ENCODE data around the gene ARMCX2. TPM values are rescaled to one million over a fixed set of nuclear protein-coding genes. Genes with fewer than 3 reads are reported as not detected.

ARMCX2 gene
- total and polyA plus RNA-seq, 2 donors (not counting 1 experiment from before 2014, with no cell fraction given): 8.7 to 24.0 TPM

GRCh38 chrX:101677028-101677427, 17.4 kb upstream of the ARMCX2 start:
- H3K4me2 ChIP-seq (replicated peaks; ENCODE audit: low read depth, low read length, poor library complexity, severe bottlenecking): no peak overlapping the region
- peaks cover 0 to 14% (median 0%) of the 10 kb centered on the region in 4 experiments for H3K27me3 ChIP-seq (replicated peaks in 1 of 4; ENCODE audit: control extremely low read depth in 1 of 4, control insufficient read depth in 3 of 4, insufficient read depth in 4 of 4, low read length in 3 of 4)
- ATAC-seq (ENCODE audit: low read depth) (no peak), DNase-seq (no peak)
- H3K4me1 ChIP-seq (ENCODE audit: control insufficient read depth in 2 of 2, insufficient read depth in 2 of 2, low read length in 2 of 2): no peaks in the 10 kb centered on the region
- ChIA-PET CTCF (no interaction called here), POLR2A (no interaction called here)
- no peaks in the 10 kb centered on the region for H4K20me1 ChIP-seq (ENCODE audit: control insufficient read depth, insufficient read depth, low read length, poor library complexity, severe bottlenecking)
- intact Hi-C loops (cut with micrococcal nuclease): no loop called here
- no peaks in the 10 kb centered on the region for H3K79me2 ChIP-seq (ENCODE audit: control insufficient read depth, insufficient read depth, low read length)
- H3K9ac ChIP-seq (ENCODE audit: low read length): no peak overlapping the region
- H3K27ac ChIP-seq (ENCODE audit: low read length in 2 of 2): no peak overlapping the region
- TF ChIP-seq CTCF (IDR thresholded peaks at IDR 0.05) (no peak), EZH2 (IDR thresholded peaks at IDR 0.05; ENCODE audit: borderline replicate concordance, insufficient read depth, low read depth, low read length, poor library complexity, severe bottlenecking) (no peak)
- H3K4me3 ChIP-seq (ENCODE audit: control extremely low read depth in 1 of 5, extremely low read depth in 1 of 5, insufficient read depth in 1 of 5, low read depth in 2 of 5, low read length in 4 of 5): no peak overlapping the region
- Mint-ChIP-seq H3K4me3 (no peak overlapping the region), H3K27me3 (peaks cover 14% of the 10 kb centered on the region), H3K4me1 (no peaks in the 10 kb centered on the region), H3K27ac (no peak overlapping the region), H3K9me3 (ENCODE audit: insufficient read depth) (no peaks in the 10 kb centered on the region)
- H3K9me3 ChIP-seq (ENCODE audit: control extremely low read depth in 1 of 3, control insufficient read depth in 2 of 3, insufficient read depth in 1 of 3, low read length in 2 of 3): no peaks in the 10 kb centered on the region
- no peak overlapping the region for H2AFZ ChIP-seq (ENCODE audit: insufficient read depth, low read depth, low read length, poor library complexity, severe bottlenecking)
- H3K36me3 ChIP-seq (replicated peaks in 1 of 2; ENCODE audit: control extremely low read depth in 1 of 2, control insufficient read depth in 1 of 2, extremely low read depth in 1 of 2, insufficient read depth in 2 of 2, low read length in 1 of 2): no peaks in the 10 kb centered on the region
- 100% methylated on average over 1 of the region's 1 CpG for WGBS (ENCODE audit: insufficient coverage)

GRCh38 chrX:101676571-101676970, 16.9 kb upstream of the ARMCX2 start:
- H3K9ac ChIP-seq (ENCODE audit: low read length): no peak overlapping the region
- POLR2A ChIA-PET: no interaction called here
- no peaks in the 10 kb centered on the region for H3K4me1 Mint-ChIP-seq
- H3K4me2 ChIP-seq (replicated peaks; ENCODE audit: low read depth, low read length, poor library complexity, severe bottlenecking): no peak overlapping the region
- H3K27ac Mint-ChIP-seq: no peak overlapping the region
- H3K4me3 ChIP-seq (ENCODE audit: control extremely low read depth in 1 of 5, extremely low read depth in 1 of 5, insufficient read depth in 1 of 5, low read depth in 2 of 5, low read length in 4 of 5): no peak overlapping the region
- no peaks in the 10 kb centered on the region for H3K9me3 ChIP-seq (ENCODE audit: control extremely low read depth in 1 of 3, control insufficient read depth in 2 of 3, insufficient read depth in 1 of 3, low read length in 2 of 3)
- H2AFZ ChIP-seq (ENCODE audit: insufficient read depth, low read depth, low read length, poor library complexity, severe bottlenecking): no peak overlapping the region
- WGBS (ENCODE audit: insufficient coverage): 100% methylated on average over 1 of the region's 3 CpGs
- H3K4me1 ChIP-seq (ENCODE audit: control insufficient read depth in 2 of 2, insufficient read depth in 2 of 2, low read length in 2 of 2): no peaks in the 10 kb centered on the region
- H3K27me3 ChIP-seq (replicated peaks in 1 of 4; ENCODE audit: control extremely low read depth in 1 of 4, control insufficient read depth in 3 of 4, insufficient read depth in 4 of 4, low read length in 3 of 4): peaks cover 0 to 14% (median 0%) of the 10 kb centered on the region in 4 experiments
- H3K27me3 Mint-ChIP-seq: peaks cover 14% of the 10 kb centered on the region
- H3K36me3 ChIP-seq (replicated peaks in 1 of 2; ENCODE audit: control extremely low read depth in 1 of 2, control insufficient read depth in 1 of 2, extremely low read depth in 1 of 2, insufficient read depth in 2 of 2, low read length in 1 of 2): no peaks in the 10 kb centered on the region
- intact Hi-C loops (cut with micrococcal nuclease): no loop called here
- no peaks in the 10 kb centered on the region for H3K79me2 ChIP-seq (ENCODE audit: control insufficient read depth, insufficient read depth, low read length)
- TF ChIP-seq CTCF (IDR thresholded peaks at IDR 0.05): no peak
- no peak for TF ChIP-seq EZH2 (IDR thresholded peaks at IDR 0.05; ENCODE audit: borderline replicate concordance, insufficient read depth, low read depth, low read length, poor library complexity, severe bottlenecking)
- no peak for DNase-seq
- CTCF ChIA-PET: no interaction called here
- ATAC-seq (ENCODE audit: low read depth): no peak
- H3K27ac ChIP-seq (ENCODE audit: low read length in 2 of 2): no peak overlapping the region
- H3K4me3 Mint-ChIP-seq: no peak overlapping the region
- H4K20me1 ChIP-seq (ENCODE audit: control insufficient read depth, insufficient read depth, low read length, poor library complexity, severe bottlenecking): no peaks in the 10 kb centered on the region
- no peaks in the 10 kb centered on the region for H3K9me3 Mint-ChIP-seq (ENCODE audit: insufficient read depth)
